ENCODE results near the gene TCAF1.

The TCAF1 gene

GRCh38 chr7:143910473-143911248 lies 8.7 kb upstream of the TCAF1 start:
- H3K4me3 ChIP-seq (ENCODE audit: low read length) = no peak overlapping the region
- TF ChIP-seq CTCF (conservative IDR thresholded peaks at IDR 0.05; ENCODE audit: low read depth, low read length) = no peak

GRCh38 chr7:143909863-143910262 lies 7.9 kb upstream of the TCAF1 start:
- TF ChIP-seq CTCF (conservative IDR thresholded peaks at IDR 0.05; ENCODE audit: low read depth, low read length) = no peak
- no peak for DNase-seq (ENCODE audit: low read depth)
- H3K4me3 ChIP-seq (ENCODE audit: low read length) = no peak overlapping the region

More at GRCh38 chr7:143910473-143911248, 8.7 kb upstream of the TCAF1 start:
- DNase-seq (ENCODE audit: low read depth) = no peak

GRCh38 chr7:143908120-143908519 lies 6.1 kb upstream of the TCAF1 start:
- no peak overlapping the region for H3K4me3 ChIP-seq (ENCODE audit: low read length)
- no peak for DNase-seq (ENCODE audit: low read depth)
- no peak for TF ChIP-seq CTCF (conservative IDR thresholded peaks at IDR 0.05; ENCODE audit: low read depth, low read length)

- no peak for DNase-seq (ENCODE audit: low read depth)
- no peak for TF ChIP-seq CTCF (conservative IDR thresholded peaks at IDR 0.05; ENCODE audit: low read depth, low read length)
- H3K4me3 ChIP-seq (ENCODE audit: low read length) = no peak overlapping the region
Observed at GRCh38 chr7:143906895-143907294, 4.9 kb upstream of the TCAF1 start.

GRCh38 chr7:143906151-143906550 lies 4.2 kb upstream of the TCAF1 start:
- no peak for TF ChIP-seq CTCF (conservative IDR thresholded peaks at IDR 0.05; ENCODE audit: low read depth, low read length)
- H3K4me3 ChIP-seq (ENCODE audit: low read length) = no peak overlapping the region
- no peak for DNase-seq (ENCODE audit: low read depth)

- no peak for TF ChIP-seq CTCF (conservative IDR thresholded peaks at IDR 0.05; ENCODE audit: low read depth, low read length)
- no peak overlapping the region for H3K4me3 ChIP-seq (ENCODE audit: low read length)
- DNase-seq (ENCODE audit: low read depth) = no peak
Observed at GRCh38 chr7:143905509-143905908, 3.5 kb upstream of the TCAF1 start.

GRCh38 chr7:143902332-143902899 lies 440 bp upstream of the TCAF1 start:
- no peak for TF ChIP-seq CTCF (conservative IDR thresholded peaks at IDR 0.05; ENCODE audit: low read depth, low read length)
- DNase-seq (ENCODE audit: low read depth) = no peak
- no peak overlapping the region for H3K4me3 ChIP-seq (ENCODE audit: low read length)
